Thyroid gland (tissue), 4 donors: Measurements from ENCODE around the gene SUGT1.

Source experiments
- CTCF ChIP-seq, 6 experiments: fragments of 200-600 bp in 3 of 6; fragments of 450-650 bp in 3 of 6; sonication (generic) in 3 of 6; IDR thresholded peaks; one replicate each; pipeline ENCODE4 v1.5.1; 2016 to 2019; ENCODE audit warnings: antibody characterized with exemption in 6 of 6, mild to moderate bottlenecking in 2 of 6, inconsistent platforms in 1 of 6, moderate library complexity in 1 of 6
- POLR2A ChIP-seq, 2 donors: fragments of 450-650 bp; IDR thresholded peaks; one replicate each; pipeline ENCODE4 v1.6.1; 2017; ENCODE audit warnings: antibody characterized with exemption in 2 of 2, mild to moderate bottlenecking in 2 of 2, moderate library complexity in 1 of 2

GRCh38 chr13:52703482-52703881, 50.8 kb downstream of the SUGT1 start:
- no peak for TF ChIP-seq CTCF (IDR thresholded peaks at IDR 0.05)
- no peak for TF ChIP-seq POLR2A (IDR thresholded peaks at IDR 0.05)
